ENCODE measurements around the gene TMEM176A.
A peak's percentile ranks its signal among the peaks of the same experiment; 100 is the strongest.

TMEM176A gene

DNA sequence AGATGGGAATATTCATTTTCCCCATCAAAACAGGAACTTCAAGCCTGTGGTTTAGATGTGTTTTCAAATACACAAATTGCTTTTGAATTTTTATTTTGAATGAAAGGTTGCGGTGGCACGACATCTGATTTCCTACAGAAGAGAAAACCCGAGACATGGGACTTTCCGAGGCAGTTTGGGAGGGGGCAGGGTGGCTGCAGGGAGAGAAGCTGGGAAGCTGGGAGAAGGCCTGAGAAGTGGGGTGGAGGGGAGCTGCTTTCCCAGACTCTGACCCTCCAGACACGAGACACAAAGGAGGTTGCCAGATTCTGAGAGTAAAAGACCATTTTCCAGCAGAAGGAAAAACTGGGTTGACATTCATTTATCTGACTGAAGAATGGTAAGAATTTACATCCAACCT is 19.6 kb downstream of the TMEM176A start:
- DNase-seq (ENCODE audit: low spot score): no peak

DNA sequence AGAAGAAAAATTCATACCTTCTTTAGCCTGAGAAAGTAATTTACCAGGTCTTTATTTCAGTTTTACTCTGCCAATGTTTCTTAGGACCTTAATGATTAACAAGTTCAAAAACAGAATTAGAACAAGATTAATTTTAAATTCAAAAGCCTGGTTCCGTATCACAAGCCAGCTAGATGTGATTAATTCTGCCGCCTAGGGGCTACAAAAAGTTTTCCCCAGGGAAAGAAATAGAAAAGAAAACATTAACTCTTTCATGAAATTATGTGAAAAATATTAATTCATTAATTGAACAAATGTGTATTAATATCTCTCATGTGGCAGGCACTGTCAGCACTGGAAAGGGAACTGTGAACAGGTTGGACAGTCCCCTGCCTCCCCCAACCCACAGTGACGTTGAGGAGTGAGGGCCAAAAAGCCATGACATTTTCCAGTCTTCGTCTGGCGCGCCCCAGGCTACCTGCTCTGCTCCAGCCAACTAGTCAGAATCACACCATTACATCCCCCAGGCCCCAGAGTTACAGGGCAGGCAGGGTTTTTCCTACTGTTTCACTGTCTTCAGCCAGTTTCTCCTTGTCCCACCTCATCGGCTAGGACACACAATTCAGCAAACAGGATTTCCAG is 20.1 kb downstream of the TMEM176A start:
- DNase-seq (ENCODE audit: low spot score): no peak

DNA sequence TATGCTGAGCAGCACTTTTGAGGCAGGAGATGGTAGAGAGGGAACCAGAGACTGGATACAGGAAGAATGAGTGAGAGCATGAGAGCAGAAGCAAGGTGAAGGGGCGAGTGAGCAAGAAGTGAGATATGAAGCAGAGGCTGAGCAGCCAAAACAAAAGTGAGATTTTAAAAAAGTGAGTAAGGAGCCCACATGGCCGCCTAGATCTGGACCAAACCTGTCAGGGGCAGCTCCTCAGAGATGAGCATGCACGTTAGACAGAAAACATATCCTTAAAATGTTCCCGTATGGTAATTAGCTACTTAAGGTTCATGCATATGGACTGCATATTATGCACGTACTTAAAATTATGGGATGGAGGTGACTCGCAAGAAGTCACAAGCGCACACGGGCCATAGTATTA is 22.5 kb downstream of the TMEM176A start:
- DNase-seq (ENCODE audit: low spot score): no peak

DNA sequence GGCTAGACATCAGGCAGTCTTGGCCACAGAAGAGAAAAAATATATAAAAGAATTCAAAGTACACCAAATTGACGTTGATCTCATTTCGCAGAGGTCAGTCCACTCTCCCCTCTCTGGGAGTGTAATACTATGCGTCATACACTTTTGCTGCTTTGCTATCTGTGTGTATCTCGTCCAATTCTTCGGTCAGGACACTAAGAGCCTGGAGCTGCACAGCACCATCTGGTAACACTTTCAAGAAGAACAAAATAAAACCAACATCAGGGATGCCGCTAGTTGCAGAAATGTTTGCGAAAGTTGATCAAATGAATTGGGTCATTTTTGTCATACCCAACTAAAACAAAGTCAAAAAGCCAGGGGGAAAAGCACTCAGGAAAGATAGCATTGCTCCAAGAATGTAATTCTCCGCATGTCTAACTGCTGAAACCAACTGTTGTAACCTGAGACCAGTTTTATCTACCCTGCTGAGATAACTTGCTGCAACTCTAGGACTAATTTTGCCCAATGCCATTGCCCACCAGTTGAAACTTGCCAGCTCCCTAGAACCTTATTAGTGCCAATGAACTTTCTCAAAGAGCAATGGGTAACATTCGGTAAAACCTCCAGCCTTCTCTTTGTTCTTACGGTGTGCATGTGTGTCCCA is 23.0 kb downstream of the TMEM176A start:
- no peak for DNase-seq (ENCODE audit: low spot score)

DNA sequence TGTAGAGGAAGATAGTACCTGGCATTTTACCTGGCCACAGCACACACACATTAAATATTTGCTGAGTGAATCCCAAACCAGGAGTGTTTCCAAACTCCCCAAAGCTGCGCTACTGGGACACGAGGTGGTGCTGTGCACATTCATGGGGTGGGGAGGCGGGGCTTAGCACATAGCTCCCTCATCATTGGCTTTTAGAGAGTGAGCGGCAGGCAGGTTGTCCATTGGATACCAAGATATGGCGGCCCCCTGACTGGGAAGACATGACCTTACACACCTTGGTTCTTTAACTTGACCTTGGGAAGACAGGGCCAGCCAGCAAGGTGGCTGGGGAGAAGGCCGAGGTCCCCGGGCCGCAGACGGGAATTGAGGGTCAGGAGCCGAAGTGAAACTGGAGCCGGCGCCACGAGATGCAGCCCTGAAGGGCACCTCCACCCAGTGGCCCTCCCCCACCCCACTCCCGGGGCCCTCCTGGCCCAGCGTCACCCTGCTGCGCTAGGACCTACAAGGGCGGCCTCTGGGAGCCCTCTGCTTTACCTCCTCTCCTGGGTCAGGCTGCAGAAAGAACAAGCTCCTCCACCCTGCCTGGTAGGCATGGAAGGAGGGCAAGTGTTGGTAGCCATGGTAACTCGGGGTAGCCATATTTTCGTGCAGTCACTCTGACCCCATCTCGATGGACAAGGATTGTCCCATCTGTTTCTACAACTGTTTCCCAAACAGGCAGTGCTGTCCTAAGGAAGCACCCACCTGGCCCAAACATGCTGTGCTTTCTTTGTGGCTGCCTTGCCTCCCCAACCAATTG is 24.0 kb downstream of the TMEM176A start:
- no peak for DNase-seq (ENCODE audit: low spot score)

DNA sequence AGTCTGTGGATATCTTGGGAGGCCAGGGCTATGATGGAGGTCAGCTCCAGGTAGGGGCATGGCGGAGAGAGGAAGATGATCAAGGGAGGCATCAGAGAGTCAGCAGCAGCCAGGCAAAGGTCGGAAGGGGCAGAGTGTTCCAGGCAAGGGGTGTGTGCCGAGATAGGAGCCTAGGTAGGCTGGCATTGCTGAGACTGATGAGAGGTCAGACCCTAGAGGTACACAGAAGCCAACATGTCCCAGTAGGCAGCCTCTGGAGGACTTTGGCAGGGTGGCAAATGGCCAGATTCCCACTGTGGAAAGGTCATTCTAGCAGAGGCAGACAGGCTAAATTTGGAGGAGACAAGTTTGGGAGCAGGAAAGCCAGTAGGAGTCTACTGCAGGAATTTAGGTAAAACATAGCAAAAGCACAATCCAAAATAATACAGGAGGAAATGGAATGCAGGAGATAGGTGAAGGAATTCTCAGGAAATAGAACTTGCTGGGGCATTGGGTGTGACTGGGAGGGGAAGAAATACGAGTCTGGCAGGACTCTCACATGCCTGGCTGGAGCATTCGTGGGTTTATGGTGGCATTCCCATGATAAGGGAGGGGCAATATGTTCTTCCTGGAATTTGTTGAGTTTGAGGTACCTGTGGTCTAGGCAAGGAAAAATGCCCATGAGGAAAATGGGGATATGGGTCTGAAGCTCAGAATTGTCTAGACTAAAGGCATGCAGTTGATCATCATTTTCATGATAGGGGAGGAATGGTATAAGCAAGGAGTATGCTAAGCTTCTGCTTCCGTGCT is 25.7 kb downstream of the TMEM176A start:
- DNase-seq (ENCODE audit: low spot score): no peak

DNA sequence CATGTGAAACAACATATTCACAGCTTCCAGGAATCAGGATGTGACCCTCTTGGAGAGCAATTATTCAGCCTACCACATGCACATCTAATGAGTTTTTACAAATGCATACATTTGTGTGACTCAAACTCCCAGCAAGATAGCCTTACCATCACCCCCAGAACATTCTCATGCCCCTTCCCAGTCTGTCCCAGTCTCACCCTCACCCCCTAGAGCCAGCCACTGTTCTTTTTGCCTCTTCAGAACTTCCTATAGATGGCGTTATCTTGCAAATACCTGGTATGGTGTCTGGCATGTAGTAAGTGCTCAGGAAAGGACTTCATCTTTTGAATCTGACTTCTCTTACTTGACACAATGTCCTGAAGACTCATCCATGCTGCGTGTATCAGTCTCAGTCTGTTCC is 27.8 kb downstream of the TMEM176A start:
- DNase-seq (ENCODE audit: low spot score): no peak

DNA sequence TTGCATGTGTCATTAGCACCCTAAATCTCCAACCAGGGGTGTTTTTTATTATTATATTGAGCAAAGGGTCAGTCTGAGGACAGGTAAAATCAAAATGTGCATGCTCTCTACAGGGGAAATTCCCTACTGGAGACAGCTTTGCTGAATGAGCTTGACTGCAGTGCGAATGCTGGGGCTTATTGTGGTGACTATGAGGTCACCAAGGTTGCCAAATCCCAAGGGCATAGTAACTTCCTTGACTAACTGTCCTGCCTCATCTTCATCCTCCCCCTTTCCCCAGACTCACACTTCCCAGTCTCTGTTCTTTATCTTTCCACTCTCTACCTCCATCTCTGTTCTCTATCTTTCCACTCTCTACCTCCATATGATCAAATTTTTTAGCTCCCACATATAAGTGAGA is 28.9 kb downstream of the TMEM176A start:
- DNase-seq (ENCODE audit: low spot score): no peak

DNA sequence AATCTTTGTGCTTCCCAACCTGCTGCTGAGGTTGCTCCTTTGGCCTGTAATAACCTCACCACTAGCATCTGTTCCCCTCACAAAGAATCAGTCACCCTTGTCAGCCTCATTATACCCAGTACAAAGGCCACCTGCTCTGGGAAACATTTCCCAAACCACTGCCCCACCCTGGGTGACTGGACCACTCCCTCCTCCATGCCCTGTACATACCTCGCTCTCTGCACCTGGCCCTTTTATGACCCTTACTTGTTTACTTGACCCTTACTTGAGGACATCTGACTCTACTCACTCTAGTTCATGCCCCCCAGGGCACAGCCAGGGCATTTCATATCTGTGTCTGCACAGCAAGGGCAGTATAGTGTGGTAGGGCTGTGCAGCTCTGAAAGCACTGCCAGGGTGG is 30.4 kb downstream of the TMEM176A start:
- no peak for DNase-seq (ENCODE audit: low spot score)

DNA sequence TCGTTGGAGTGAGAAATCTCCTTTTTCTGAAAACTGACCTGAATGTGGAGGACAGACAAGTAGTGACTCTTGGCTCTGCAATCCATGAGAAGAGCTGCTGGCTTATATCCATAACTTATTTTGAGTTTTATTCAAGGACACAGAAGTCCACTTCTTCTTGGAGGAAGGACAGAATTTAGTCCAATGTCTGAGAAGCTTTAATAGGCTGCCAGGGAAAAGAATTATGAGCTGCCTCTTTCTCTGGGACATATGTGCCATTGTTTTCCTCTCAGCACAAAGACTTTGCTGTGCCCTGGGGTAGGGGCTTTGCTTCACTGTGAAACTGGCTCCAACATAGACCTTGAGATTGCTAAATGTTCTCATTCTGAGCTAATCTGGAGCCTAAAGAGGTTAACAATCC is 31.3 kb downstream of the TMEM176A start:
- DNase-seq (ENCODE audit: low spot score): no peak

DNA sequence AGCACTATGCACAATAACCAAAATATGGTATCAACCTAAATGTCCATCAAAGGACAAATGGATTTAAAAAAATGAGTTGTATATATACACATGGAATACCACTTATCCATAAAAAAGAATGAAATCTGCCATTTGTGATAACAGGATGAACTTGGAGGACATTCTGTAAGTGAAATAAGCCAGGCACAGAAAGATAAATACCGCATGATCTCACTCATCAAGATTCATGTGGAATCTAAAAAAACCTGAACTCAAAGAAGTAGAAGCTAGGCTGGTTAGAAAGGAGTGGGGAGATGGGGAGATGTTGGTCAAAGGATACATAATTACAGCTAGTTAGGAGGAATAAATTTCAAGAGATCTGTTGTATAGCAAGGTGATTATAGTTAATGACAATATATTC is 34.5 kb downstream of the TMEM176A start:
- no peak for DNase-seq (ENCODE audit: low spot score)

DNA sequence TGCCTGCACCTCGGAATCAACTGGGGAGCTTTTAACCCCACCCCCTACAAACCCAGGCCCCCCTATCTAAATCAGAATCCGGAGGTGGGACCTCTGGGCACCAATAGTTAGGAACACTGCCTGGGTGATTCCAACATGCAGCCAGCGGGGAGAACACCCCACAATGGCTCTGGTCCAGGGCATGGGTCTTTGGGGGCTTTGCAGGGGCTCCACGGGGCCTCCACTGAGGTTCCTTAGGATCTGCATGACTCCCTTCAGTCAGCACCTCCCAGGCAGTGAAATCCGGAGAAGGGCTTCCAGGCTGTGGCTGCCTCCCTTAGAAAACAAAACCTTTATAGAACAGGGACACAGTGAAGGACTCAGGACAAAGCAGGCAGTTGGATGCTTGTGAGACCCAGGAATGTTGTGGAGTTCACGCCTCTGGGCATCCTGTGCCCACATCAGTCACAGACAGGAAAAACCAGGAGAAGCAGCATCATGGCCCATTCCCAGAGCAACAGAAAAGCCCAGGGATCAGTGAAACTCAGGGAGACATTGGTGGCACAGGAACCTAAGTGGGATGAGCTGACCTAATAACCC is 35.2 kb downstream of the TMEM176A start:
- DNase-seq (ENCODE audit: low spot score): no peak

DNA sequence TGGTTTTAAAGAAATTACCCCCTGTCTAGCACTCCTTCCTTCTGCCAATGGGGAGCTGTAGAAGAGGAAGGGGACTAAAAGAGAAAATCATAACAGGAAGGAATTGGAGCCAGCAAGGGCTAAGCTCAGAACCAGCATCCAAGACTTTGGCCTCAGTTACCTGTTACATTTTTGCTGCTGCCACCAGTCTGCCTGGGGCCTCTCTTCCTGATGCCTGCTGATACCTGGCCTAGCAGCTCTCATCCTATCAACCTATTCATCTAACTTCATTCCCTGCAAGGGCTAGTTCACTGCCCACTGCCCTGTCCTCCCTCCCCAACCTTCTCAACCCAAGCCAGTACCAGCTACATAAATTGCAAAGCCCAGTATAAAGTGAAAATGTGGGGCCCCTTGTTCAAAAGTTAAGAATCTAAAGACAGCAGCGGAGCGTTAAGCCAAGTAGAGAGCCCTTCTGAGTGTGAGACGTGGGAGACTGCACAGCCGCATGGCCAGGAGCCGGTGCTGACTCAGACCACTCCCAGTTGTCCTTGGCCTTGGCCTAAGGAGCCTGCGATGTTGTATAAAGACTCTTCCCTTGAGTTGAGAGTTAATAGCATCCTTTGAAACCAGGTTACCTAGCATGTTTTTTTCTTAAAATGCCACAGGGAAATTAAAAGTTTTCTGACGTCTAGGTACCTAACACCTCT is 38.5 kb downstream of the TMEM176A start:
- no peak for DNase-seq (ENCODE audit: low spot score)

DNA sequence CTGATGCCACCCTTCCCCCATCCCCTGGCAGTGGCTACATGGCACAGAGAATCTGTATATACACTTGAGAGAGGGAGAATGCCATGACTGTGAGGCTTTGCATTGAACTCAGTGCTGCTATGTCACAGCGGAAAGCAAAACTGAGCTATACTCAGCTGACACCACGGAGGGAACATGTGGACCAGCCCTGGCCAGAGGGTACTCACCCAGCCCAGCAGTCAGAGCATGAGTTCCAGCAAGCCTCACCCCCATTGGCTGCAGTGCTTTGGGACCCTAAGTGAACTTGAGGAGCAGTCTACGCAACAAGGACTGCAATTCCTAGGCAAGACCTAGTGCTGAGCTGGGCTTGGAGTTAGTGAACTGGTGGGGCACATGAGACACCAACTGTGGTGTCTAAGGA is 41.4 kb downstream of the TMEM176A start:
- DNase-seq (ENCODE audit: low spot score): no peak

DNA sequence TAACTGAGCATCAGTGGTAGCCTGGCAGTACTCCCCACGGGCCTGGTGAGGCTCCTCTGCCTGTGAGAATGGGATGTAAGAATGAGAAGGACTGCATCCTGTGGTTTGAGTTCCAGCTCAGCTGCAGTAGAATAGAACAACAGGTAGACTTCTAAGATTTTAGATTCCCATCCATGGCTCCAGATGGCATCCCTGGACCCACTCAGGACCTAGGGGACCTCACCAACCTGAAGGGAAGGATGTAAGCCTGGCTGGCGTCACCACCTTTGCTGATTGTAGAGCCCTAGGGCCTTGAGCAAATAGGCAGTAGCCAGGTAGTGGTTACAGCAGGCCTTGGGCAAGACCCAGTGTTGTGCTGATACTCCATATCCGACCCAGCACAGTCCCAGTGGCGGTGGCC is 42.1 kb downstream of the TMEM176A start:
- DNase-seq (ENCODE audit: low spot score): no peak

DNA sequence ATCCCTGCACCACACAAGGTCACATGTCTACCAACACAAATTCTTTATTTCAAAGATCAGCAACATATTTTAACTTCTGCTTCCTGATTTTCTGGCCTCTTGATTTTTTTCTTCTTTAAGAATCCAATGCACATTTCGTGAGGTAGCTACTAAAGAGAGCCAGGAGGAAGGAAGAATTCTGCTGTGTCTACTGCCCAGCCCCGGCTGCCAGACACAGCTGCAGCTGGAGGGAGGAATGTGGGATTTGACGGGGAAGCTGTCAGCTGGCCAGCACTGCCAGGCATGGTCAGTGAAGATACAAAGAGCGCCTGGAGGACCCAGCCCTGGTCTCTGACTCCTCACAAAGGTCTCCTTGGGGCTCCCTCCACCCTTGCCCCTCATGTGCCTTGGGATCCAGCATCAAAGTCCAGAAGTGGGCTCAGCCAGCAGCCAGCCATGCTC is 44.9 kb downstream of the TMEM176A start:
- peak; percentile 5 for DNase-seq (ENCODE audit: low spot score)

DNA sequence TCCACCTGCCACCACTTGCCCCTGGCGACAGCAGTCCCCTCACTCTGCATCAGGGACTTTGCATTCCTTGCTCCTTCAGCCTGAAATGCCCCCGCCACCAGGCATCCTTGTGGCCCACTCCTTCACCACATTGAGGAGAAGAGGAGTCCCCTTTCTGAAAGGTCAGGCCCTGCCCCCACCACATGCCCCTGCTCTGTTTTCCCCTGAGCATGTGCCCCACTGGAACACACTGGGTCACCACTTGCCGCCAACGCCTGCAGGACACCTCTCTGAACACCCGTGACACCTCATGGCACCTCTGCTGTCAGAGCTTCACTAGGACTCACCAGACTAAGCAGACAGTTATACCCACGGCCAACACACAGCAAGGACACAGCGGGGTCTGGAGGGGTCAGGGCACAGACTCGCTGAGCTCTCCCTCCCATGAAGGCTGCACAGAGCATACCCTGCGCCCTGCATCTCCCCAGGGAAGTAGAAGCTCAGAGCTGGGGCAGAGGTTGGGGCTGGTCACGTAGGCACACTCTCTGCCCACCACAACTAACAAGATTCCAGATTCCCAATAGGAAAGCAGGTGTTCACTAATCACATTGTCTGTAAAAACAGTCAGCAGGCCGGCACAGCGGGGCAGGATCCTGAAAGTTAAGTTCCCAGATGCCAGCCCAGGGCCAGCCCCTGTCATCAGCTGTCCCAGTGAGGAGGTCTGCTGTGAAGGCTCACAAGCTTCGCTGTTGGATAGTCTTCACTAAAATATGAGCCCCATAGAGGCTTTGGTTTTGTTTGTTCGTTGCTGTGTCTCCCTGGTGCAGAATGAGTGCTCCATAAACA is 45.9 kb downstream of the TMEM176A start:
- DNase-seq (ENCODE audit: low spot score): no peak

DNA sequence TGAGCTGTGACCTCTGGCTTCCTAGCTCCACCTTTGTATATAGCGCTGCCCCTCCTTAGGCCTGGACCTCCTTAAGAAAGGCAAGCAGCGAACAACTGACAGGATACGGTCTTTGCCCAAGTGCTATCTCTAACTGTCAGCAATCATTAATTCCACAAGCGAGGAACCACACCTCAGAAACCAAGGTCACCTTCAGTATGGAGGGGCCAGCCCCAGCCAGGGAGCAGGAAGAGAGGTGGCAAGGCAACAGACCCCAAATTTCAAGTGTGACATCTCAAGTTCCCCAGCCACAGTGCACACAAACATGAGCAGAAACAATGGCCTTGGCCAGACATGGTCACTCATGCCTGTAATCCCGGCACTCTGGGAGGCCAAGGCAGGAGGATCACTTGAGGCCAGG is 47.0 kb downstream of the TMEM176A start:
- DNase-seq (ENCODE audit: low spot score): no peak

DNA sequence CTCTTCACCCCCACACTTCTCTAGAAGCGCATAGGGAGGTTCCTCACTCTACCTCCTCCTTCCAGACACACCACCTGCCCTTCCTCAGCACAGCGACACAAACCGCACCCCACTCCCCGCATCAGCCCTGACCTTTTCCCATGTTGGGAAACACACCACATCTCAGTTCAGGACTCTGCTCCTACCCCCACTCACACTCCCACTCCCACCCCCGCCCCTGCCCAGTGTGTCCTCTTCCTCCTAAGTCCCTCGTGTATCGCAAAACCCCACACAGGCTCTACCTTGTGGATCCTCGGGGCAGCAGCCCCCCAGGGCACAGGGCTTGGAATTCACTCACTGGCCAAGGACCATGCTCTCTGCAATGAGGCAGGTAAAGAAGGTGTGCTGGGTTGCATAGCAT is 47.5 kb downstream of the TMEM176A start:
- DNase-seq (ENCODE audit: low spot score): no peak

DNA sequence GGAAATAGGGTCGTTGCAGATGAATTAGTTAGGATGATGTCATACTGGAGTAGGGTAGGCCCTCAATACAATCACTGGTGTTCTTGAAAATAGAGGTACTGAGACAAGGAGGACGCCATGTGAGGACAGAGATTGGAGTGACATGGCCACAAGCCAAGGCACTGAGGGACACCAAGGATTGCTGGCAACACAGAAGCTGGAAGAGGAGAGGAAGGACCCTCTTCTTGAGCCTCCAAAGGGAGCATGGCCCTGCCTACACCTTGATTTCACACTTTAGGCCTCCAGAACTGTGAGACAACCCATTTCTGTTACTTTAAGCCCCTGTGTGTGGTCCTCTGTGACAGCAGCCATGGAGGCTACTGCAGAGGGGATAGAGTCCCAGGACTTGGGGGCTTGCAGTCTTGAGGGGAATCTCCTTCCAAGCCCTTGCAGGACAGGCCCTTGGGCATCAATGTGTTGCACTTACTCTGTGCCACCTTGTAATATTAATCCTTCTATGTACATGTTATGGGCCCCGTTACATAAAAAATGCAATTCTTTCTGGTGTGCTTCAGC is 48.1 kb downstream of the TMEM176A start:
- no peak for DNase-seq (ENCODE audit: low spot score)
